GM18867 (cell line): ENCODE data around the gene DARS2.
A peak's percentile ranks its signal among the peaks of the same experiment; 100 is the strongest.
"Not testable (repeated sequence)": the region's sequence is repeated elsewhere in the genome, so short reads cannot be mapped to it uniquely, and the experiment has no call there.

Source experiments
- ATAC-seq: cut with Tn5 transposase; IDR thresholded peaks from one replicate; pipeline ENCODE4 v1.9.1; 2021; ENCODE audit warnings: mild to moderate bottlenecking, moderate library complexity; ENCODE audit not compliant: unreplicated experiment

The DARS2 gene, protein sequence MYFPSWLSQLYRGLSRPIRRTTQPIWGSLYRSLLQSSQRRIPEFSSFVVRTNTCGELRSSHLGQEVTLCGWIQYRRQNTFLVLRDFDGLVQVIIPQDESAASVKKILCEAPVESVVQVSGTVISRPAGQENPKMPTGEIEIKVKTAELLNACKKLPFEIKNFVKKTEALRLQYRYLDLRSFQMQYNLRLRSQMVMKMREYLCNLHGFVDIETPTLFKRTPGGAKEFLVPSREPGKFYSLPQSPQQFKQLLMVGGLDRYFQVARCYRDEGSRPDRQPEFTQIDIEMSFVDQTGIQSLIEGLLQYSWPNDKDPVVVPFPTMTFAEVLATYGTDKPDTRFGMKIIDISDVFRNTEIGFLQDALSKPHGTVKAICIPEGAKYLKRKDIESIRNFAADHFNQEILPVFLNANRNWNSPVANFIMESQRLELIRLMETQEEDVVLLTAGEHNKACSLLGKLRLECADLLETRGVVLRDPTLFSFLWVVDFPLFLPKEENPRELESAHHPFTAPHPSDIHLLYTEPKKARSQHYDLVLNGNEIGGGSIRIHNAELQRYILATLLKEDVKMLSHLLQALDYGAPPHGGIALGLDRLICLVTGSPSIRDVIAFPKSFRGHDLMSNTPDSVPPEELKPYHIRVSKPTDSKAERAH

DNA sequence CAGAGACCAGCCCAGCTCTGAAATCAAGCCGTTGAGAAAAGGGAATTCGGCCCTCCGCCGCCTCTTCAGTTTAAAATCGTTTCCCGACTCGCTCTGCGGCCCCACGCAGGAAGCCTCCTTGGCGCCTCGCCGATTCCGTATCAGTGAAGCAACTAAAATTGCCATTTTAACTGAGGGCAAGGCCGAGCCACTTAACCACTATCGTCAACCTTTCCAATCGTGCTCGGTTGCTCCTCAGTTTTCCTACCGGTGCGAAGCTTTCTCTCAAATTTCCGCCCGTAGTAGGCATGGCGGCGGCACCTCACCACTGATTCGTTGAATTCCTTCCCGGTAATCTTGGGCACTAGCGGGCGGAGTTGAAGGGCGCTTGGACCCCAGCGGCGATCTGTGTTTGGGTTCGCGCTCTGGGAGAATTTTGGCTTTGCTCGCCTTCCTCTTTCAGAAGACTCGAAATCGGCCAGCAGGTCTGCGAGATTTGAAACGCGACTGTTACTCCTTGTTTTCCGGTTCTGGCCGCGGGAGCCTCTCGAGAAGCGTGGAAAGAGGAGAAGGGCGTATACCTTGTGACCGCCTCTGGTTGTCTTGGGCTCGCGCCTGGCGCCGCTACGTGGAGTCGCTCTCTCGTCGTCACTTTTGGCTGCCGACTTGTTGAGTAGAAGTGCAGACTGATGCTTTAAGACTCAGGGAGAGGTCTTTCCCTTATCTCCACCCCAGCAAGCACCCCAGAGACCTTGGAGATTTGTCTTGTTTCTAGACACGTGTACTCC lies at the start of gene DARS2, which contains the start of gene CENPL:
DARS2 (plus strand) TSS at position 359 of the 767 bp plus-strand sequence. CDS start 557 bp downstream, outside the sequence.
CENPL (minus strand) TSS at position 569 of the 767 bp plus-strand sequence. CDS start 13,584 bp downstream, outside the sequence.
- ATAC-seq: peak; percentile 81

- no peak for ATAC-seq
These were observed 48.8 kb upstream of the DARS2 start for GRCh38 chr1:173775578-173776226.

DNA sequence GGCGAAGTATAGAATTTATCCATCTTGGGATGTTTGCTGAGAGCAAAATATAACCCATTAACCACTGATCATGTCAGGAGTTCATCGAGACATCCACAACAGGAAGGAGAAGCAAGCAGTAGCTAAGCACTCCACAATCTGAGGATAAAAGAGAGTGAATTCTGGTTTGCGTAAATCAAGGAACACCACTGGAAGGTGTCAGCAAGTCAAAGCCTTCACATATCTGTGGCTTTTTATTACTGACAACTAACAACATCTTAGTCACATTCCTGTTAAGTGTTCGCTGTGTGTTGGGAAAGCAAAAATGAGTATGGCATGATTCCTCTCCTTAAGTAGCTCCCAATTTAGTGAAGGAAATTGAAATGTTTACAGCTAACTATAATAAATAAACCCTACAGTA lies 44.5 kb upstream of the DARS2 start:
- no peak for ATAC-seq

DNA sequence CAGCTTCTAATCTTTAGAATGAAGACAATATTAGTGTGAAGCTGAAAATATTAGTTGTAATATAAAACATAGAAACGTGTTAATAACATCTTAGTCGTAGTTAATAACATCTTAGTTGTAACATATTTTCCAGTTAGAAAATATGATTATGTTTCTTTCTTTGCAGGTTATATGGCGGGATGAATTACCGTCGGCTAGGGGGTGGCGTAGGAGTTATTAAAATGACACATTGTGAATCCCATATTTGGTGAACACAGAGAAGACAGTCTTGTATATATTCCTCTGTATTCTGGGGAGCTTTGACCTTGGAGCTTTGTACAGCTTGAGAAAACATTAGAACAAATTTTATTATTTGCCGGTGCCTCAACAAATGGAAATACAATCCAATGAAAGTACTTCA lies 39.5 kb upstream of the DARS2 start:
- no peak for ATAC-seq

DNA sequence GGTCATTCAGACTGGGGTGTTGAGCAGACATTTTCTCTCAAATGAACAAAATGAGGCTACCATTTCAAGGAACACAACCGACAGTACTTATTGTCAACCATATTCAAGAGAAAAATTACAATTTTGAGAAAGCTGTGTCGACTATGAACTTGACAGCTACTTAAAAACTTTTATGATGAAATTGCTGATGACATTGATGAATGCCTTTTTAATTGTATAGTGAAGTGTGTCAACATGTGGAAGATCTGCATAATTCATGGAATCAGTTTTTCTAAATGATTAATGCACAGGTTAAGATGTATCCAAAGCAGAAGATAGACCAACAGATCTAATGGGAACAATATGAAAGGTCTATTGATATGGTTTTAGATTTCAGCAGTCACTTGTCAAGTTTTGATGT lies 34.6 kb upstream of the DARS2 start:
- no peak for ATAC-seq

DNA sequence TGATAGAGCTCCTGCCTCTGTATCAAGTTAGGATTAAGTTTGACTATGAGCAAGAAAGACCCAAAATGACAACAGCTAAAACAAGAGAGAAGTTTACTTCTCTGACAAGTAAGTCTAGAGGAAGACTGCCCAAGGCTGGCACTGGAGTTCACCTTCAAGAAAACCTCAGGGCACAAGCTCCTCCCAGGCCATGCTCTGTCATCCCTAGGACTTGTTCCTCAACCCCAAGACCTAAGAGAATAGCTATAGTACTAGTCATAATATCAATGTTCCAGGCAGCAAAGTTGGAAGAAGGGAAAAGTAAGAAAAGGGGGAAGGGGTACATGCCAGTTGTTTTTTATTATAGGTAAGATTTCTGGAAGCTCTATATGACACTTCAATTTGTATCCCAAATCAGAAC lies 26.4 kb upstream of the DARS2 start:
- no peak for ATAC-seq

DNA sequence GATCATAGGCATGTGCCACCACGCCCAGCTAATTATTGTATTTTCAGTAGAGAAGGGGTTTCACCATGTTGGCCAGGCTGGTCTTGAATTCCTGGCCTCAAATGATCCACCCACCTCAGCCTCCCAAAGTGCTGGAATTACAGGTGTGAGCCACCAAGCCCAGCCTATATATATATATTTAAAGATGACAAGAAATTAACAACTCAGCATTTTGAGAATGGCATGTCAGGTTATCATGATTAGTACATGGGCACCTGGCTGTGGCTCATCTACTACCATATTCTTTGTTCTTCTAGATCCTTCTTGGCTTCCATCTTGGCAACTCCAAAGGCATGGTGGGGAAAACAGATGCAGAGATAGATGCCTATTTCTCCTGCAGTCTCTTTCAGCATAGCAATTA lies 24.5 kb upstream of the DARS2 start:
- ATAC-seq: not testable (repeated sequence)

- ATAC-seq: no peak
These were observed 21.5 kb upstream of the DARS2 start for GRCh38 chr1:173802961-173803360.

- ATAC-seq: not testable (repeated sequence)
These were observed 10.8 kb upstream of the DARS2 start for GRCh38 chr1:173813654-173814053.

DNA sequence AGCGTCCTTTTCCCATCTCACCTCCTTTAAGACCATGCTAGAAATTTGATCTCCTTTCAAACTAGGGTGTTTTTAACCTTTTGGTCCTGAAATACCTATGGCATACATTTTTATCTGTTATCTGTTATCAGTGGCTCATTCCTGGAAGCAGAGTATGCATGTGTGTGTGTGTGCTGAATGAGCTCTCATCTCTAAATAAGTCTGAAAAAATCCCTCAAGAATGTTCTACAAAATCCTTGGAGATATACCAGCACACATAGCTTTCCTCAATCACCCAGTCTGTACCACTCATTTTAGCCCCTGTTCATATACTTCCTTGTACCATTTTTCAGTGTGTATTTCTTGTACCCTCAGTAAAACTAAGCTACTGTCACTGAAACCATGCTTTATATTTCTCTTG lies 6.0 kb upstream of the DARS2 start:
- ATAC-seq: no peak

DNA sequence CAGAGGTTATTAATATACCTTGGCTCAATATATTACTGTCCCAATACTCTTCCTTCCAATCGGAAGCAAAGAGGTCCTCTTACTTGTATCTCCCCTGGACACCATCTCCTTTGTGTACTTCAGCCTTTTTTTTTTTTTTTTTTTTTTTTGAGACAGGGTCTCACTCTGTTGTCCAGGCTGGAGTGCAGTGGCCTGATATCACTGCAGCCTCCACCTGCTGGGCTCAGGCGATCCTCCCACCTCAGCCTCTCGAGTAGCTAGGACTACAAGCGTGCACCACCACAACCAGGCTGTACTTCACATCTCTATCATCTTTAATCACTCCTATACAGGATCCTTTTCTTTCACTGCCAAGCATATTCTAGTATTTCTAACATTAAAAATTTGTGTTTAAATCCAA lies 2.8 kb upstream of the DARS2 start:
- no peak for ATAC-seq

DNA sequence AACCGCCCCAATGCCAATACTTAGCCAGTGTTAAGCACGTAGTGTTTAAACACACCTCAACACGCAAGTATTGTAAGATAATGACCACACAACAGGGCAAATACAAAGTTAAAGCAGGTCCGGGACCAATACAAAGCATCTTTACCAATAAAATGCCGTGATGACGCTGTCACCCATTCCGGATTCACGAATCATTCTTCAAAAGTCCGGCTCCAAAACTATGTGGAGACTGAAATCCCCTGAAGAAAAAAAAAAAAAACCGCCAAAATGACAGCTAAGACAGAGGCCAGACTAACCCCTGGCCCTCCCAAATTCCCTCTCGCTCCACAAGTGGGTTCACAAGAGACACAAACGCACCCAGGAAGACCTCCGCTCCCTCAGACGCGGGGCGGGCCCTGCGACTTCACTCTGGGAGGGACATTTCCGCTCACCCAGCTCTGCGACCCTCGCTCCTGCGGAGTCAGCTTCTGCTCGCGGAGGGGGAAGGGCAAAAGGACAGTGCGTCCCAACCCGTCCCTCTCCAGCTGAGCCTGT lies 625 bp upstream of the DARS2 start:
- ATAC-seq: peak; percentile 38

GRCh38 chr1:173827611-173828010 lies 3.1 kb downstream of the DARS2 start:
- ATAC-seq: no peak

DNA sequence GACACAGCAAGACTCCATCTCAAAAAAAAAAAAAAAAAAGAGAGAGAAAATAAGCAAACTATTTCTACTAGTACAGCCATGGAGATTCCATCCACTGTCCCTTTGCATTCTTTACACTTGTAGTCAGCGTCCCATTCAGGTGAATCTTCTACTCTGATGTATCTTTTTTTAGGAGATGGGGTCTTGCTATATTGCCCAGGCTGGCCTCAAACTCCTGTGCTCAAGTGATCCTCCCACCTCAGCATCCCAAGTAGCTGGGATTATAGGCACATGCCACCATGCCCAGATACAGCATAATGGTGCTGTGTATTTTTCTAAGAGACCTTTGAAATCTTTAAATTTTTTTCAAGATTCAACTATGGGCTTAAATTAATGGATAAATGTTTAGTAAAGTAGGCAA lies 8.3 kb downstream of the DARS2 start:
- no peak for ATAC-seq

- ATAC-seq: no peak
These were observed 27.6 kb downstream of the DARS2 start for GRCh38 chr1:173852105-173852504.

DNA sequence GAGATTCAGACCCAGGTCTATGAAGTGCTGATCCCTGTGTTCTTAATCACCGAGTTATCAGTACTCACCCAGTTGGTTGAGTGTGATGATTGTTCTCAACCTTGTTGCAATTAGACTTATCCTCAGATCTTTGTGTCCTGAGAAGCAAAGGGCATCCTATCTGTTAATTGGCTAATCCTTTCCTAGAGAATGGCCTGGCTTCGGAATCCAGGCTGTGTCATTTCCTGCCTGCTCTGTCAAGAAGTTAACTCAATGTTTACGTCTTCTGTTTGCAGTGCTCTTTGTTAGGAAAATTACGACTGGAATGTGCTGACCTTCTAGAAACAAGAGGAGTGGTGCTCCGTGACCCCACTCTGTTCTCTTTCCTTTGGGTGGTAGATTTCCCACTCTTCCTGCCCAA lies 28.6 kb downstream of the DARS2 start:
- ATAC-seq: no peak

GRCh38 chr1:173856014-173856413 lies 31.5 kb downstream of the DARS2 start:
- ATAC-seq: no peak

GRCh38 chr1:173856903-173857302 lies 32.4 kb downstream of the DARS2 start:
- ATAC-seq: no peak

DNA sequence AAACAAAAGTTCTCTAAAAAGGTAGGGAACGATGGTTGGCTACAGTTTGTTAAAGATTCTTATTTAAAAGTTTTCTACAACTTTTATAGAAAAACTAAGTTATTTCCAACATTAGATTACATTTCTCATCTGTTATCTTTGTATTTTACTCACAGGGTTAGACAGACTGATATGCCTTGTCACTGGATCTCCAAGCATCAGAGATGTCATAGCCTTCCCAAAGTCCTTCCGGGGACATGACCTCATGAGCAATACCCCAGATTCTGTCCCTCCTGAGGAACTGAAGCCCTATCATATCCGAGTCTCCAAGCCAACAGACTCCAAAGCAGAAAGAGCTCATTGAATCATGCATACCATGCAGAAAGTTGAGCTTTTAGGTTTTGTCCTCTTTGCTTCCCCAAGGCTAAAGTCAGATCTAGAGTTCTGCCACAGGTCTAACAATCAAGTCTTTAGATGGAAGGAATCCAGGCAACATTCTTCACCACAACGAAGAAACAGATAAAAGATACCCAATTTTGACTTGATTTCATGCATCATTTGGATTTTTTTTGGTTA lies 33.0 kb downstream of the DARS2 start:
- no peak for ATAC-seq

- ATAC-seq: not testable (repeated sequence)
These were observed 35.1 kb downstream of the DARS2 start for GRCh38 chr1:173859547-173859946.
